ENCODE results near the gene CDX2.

Gene CDX2

DNA sequence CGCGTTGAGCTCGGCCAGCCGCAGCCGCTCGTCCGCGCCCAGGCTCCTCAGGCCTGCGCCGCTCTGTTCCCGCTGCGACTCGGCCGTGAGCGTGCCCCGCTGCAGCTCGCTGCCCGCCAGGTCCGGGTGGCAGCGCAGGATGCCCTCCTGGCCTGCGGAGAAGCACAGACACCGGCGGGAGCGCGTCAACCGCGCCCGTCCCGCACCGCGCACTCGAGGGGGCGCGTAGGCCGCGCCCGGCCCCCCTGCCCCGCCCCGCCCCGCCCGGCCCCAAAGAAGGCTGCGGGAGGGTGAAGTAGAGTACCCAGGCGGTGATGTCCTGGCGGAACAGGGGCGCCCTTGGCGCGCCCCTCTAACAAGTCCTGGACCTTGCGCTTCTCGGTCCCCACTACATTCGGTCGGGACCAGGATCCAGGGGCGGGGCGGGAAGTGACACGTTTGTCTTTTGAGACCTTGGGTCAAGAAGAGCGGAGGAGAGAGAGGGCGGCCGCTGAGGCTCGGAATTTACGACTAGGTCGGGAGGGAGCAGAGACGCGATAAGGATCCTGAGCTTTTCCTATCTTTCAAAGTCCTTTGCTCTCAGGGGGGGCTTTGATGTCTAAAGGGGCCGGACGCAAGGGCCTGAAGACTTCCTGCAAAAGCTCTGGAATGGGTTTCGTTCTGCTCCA is 9.3 kb upstream of the CDX2 start:
- no peak for DNase-seq

DNA sequence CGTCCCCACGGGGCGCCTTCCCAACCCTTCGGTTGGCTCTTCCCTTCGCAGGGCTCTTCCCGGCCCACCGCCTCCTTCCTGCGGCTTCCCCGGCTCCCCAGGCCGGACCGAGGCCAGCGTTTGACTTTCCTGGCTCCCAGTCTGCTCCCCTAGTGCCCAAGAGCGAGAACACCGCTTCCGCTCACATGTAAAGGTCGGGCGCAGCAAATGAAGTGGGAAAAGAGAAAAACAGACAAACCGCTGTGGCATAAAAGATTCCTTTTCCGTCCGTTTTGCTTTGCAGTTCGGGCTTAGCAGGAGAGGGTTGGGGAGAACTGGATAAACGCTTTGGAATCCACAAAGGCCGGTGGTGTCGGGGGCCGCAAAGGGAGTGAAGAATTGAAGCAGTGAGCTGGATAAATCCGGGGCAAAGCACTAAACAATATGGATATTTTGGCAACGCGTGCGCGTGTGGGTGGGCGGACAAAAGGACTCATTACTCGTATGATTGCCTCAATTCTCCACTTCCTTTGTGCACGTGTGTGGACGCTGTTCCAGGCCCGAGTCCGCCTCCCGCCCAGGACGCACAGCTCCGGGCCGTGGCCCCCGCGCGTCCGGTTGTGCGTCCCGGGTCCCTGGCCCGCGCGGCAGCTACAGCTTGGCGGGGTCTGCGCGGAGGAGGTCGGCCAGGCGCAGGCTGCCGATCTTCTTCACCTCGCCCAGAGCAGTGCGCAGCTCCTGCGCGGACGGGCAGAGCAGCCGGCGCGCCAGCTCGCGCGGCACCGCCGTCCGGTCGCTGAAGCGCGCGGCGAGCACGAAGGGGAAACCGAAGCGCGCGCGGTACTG is 8.6 kb upstream of the CDX2 start:
- no peak for DNase-seq

DNA sequence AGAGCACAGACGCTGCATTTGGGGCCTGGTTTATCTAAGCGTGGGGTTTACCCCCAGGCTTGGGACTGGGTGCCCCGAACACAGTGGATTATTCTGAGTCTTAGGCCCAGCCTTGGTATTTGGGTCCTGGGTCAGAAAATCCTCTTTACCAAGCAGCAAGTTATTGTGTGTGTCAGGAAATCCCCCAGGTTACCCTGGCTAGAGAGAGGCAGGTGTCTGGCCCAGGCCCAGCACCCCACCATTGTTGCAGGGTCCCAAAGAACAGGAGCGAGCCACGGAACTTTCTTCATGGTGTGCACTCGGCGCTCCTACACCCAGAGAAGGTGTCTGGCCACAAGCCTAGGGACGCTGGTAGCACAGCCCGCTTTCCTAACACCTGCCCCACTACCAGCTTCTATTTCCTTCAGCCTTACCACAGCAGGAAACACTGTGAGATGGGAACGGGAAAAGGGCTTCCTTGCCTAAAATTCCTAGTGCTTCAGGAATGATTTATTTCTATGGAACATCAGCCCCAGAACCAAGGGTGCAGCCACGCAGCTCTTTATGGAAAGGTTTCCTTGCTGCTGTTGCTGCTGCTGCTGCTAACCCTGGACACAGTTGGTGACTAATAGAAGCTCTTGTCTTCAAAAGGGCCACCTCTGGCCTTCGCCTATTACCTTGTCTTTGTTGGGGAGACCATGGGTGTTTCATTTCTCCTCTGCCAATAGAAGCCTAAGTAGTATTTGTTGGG is 7.4 kb upstream of the CDX2 start:
- no peak for DNase-seq

GRCh38 chr13:27975564-27976361 is 6.6 kb upstream of the CDX2 start:
- DNase-seq, result no peak

- DNase-seq, result no peak
These were observed 5.0 kb upstream of the CDX2 start for GRCh38 chr13:27973961-27974662.

GRCh38 chr13:27973291-27973690 is 4.2 kb upstream of the CDX2 start:
- DNase-seq, result no peak

DNA sequence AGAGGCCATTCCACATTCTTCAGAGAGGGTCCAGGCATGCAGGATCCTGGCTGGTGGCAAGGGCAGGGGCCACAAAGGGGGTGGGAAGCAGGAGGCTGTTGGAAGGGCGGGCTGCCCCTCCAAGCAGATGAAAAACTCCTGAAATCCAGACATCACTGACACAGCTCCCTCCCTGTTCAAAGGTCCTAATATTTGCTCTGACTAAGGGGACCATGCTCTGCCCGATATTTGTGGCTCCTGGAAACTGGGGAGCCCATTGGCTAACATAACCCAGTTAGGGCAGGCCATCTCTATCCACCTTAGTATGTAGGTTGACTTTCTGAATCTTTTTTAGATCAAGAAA is 3.3 kb upstream of the CDX2 start:
- no peak for DNase-seq

GRCh38 chr13:27971776-27972477 is 2.8 kb upstream of the CDX2 start:
- no peak for DNase-seq

DNA sequence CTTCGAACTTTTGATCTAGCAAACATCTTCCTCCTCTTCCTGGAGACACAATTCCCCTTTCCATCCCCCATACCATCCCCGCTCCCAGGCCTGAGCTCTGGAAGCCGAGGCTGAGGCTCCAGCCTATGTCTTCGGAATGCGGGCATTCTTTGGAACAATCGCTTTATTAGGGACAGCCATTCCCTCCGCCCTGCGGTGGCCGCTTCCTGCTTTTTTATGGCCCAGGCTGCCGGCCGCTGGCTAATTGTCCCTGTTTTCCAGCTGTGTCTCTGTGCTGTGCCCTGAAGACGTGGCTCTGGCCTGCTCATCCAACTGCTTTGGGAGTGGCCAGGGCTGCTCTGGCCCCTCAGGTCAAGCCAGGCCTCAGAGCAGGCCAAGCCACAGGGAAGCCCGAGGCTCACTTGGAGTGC is 2.1 kb upstream of the CDX2 start:
- DNase-seq, result no peak

- no peak for DNase-seq
These were observed 1.5 kb upstream of the CDX2 start for GRCh38 chr13:27970382-27971235.

GRCh38 chr13:27969866-27970229 is 733 bp upstream of the CDX2 start:
- no peak for DNase-seq

DNA sequence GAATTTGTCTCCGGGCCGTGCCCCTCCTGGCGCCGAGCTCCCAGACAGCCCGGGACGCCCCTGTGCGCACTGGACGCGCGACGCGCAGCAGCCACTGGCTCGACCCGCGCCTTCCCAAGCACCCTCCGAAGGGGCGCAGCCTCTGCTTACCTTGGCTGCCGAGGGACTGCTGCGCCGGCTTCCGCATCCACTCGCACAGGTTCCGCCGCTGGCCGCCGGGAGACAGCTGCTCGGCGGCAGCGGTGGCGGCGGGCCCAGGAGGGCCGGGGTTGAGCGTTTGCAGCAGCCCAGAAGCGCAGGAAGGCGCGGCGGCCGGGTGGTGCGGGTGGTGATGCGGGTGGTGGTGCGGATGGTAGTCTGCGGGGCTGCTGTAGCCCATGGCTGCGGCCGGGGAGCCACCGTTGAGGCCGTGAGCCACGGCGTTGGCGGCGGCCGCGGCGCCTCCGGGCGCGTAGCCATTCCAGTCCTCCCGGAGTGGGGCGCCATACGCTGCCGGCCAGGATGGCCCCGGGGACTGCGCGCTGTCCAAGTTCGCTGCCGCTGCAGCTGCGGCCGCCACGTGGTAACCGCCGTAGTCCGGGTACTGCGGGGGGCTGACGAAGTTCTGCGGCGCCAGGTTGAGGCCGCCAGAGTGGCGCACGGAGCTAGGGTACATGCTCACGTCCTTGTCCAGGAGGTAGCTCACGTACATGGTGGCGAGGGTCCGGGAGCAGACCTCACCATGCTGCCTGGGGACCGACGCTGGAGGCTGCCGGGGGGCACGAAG is 616 bp downstream of the CDX2 start:
- no peak for DNase-seq

DNA sequence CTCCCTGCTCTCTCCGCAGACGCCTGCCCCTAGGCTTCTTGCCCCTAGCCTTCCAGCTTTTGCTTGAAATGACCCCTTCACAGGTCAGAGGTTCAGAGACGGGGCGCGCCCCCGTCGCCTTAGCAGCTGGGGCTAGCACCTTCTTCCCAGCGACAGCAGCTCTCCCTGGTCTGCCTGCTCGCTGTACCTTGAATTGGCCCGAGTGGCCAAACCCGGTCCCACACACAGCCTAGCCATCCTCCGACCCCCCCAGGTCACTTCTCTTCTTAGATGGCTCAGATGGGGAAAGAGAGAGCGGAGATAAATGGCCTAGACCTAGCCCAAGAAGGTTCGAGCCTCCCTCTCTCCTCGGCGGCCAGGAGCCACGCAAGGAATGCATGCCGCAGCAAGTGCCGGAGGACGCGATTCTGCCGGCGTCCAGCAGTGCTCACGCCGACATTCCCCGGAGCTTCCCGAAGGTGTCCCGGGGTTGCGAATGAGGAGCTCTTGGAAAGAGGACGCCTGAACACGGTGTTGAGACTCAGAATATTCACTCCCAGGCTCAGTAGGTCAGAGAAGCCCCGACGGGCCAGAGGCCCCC is 1.3 kb downstream of the CDX2 start:
- DNase-seq, result no peak

DNA sequence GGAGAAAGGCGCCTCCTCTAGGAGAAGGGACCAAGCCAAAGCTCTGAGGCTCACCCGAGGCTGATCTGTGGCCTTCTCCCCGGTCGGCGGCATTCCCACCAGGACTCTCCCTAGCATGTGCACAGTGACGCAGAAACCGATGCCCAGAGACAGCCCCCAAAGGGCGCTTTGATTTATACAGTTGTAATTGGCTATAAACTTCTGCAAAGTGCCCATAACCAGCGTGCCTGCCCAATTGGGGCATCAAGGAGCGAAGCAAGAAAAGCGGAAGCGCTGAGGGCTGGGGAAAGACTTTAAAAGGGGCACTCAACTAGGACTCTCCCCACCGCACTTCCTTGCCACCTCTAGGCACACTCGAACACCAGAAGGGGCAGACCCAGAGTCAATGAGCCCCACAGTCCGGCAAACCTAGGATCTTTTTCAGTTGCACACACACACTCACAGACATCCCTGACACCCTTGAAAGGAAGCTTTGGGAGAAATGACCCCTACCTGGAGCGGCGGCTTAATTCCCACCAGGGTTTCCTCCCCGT is 1.8 kb downstream of the CDX2 start:
- DNase-seq, result no peak

GRCh38 chr13:27966641-27967202 is 2.4 kb downstream of the CDX2 start:
- DNase-seq, result no peak

DNA sequence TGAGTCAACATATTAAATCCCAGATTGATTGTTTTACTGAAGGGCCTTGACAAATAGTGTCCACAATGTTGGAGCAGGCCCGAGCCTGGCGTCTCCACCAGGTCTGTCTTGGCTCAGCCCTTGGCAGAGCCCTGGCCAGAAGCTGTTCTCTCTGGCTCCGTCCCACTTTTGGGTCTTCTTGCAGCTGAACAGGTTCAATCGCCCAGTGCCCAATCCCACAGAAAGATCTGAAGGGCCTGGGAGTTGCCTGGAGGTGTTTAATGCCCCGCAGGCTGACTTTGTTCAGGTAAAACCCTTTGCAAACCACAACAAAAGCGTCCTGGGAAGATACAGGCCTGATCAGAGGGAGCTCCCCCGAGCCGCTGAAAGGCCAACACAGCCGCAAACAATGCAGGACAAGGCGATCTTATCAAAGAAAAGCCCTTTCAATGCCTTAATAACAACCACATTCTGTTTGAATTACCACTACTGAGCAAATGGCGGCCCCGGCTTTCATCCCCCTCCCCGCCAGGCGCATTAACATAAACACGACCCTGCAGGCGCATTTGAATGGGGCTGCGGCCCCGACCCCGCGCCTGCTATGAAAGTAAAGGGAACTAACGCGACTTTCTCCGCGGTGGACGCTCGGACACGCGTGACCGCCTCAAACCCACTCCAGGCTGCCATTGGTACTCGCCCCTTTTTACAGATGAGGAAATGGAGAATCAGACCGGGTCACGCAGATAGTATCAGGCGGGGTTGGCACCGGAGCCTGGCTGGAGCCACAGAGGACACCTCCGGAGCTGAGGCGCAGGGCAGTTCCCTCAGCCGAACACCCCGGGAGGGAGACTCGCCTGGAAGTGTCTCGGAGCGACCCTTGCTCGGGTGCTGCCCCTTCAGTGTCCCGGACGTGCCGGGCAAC is 3.1 kb downstream of the CDX2 start:
- no peak for DNase-seq

- no peak for DNase-seq
These were observed 3.8 kb downstream of the CDX2 start for GRCh38 chr13:27965343-27965739.

- no peak for DNase-seq
These were observed 4.3 kb downstream of the CDX2 start for GRCh38 chr13:27964741-27965323.
